Measurements from ENCODE around the gene NKD1. TPM values are rescaled to one million over a fixed set of nuclear protein-coding genes. Genes with fewer than 3 reads are reported as not detected.

The NKD1 gene
- polyA plus RNA-seq, 1 experiment, result not detected

- ChIA-PET POLR2A (no interaction called here), CTCF (interaction anchor here (0.7 to 2.9 kb wide), 3 partner anchors 25 to 196 kb away, joined by 3 to 12 read pairs (median 11); no protein-coding TSS in a partner anchor)
- Histone ChIP-seq H3K27me3 (ENCODE audit: control insufficient read depth, insufficient read depth, low read length) (peaks cover 40% of the 10 kb centered on the region), H3K27ac (ENCODE audit: low read depth, low read length) (no peak overlapping the region), H3K9me3 (ENCODE audit: control insufficient read depth, insufficient read depth, low read length) (no peaks in the 10 kb centered on the region), H3K4me3 (ENCODE audit: low read depth, low read length) (no peak overlapping the region)
- DNase-seq (ENCODE audit: low read depth, low spot score), result no peak
- no peak for TF ChIP-seq CTCF (IDR thresholded peaks at IDR 0.05; ENCODE audit: low read depth, low read length)
Measured at GRCh38 chr16:50610331-50611262, 62.4 kb downstream of the NKD1 start.

GRCh38 chr16:50611332-50611934 is 63.2 kb downstream of the NKD1 start:
- Histone ChIP-seq H3K4me3 (ENCODE audit: low read depth, low read length) (no peak overlapping the region), H3K27me3 (ENCODE audit: control insufficient read depth, insufficient read depth, low read length) (peaks cover 40% of the 10 kb centered on the region), H3K9me3 (ENCODE audit: control insufficient read depth, insufficient read depth, low read length) (no peaks in the 10 kb centered on the region), H3K27ac (ENCODE audit: low read depth, low read length) (no peak overlapping the region)
- ChIA-PET CTCF (interaction anchor here (2.9 kb wide), 2 partner anchors 54 to 195 kb away, joined by 11 to 12 read pairs; no protein-coding TSS in a partner anchor), POLR2A (no interaction called here)
- 0 out of 2 replicates have a peak, but pooled peaks have one; percentile 7 for TF ChIP-seq CTCF (IDR thresholded peaks at IDR 0.05; ENCODE audit: low read depth, low read length)
- no peak for DNase-seq (ENCODE audit: low read depth, low spot score)

- H3K27me3 ChIP-seq (ENCODE audit: control insufficient read depth, insufficient read depth, low read length), result peaks cover 44% of the 10 kb centered on the region
- TF ChIP-seq CTCF (IDR thresholded peaks at IDR 0.05; ENCODE audit: low read depth, low read length), result no peak
- H3K9me3 ChIP-seq (ENCODE audit: control insufficient read depth, insufficient read depth, low read length), result no peaks in the 10 kb centered on the region
- H3K4me3 ChIP-seq (ENCODE audit: low read depth, low read length), result no peak overlapping the region
- DNase-seq (ENCODE audit: low read depth, low spot score), result no peak
- no peak overlapping the region for H3K27ac ChIP-seq (ENCODE audit: low read depth, low read length)
- ChIA-PET POLR2A (no interaction called here), CTCF (interaction anchor here (1.4 to 2.9 kb wide), 2 partner anchors 194 kb away, joined by 7 to 11 read pairs; no protein-coding TSS in a partner anchor)
Measured at GRCh38 chr16:50611995-50612848, 64.0 kb downstream of the NKD1 start.

DNA sequence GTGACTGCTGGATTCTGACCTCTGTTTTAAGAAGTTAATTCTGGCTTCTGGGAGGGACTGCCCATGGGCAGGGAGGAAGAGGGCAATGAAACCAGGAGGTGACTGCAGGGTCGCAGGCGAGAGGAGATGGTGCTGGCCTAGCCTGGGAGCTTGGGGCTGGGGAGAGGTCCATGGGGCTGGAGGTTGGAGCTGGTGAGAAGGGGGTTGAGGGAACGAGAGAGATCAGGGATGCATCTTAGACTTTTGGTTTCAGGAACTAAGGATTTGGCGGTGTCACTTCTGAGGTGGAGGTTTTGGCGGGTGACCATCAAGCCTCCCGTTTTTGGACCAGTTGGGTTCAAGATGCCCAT is 64.6 kb downstream of the NKD1 start:
- Histone ChIP-seq H3K4me3 (ENCODE audit: low read depth, low read length) (no peak overlapping the region), H3K27me3 (ENCODE audit: control insufficient read depth, insufficient read depth, low read length) (peaks cover 44% of the 10 kb centered on the region), H3K27ac (ENCODE audit: low read depth, low read length) (no peak overlapping the region), H3K9me3 (ENCODE audit: control insufficient read depth, insufficient read depth, low read length) (no peaks in the 10 kb centered on the region)
- CTCF ChIA-PET, result interaction anchor here (1.4 kb wide), 1 partner anchor 194 kb away, joined by 7 read pairs; no protein-coding TSS in a partner anchor
- POLR2A ChIA-PET, result no interaction called here
- no peak for DNase-seq (ENCODE audit: low read depth, low spot score)
- TF ChIP-seq CTCF (IDR thresholded peaks at IDR 0.05; ENCODE audit: low read depth, low read length), result no peak
